Natural killer cell (primary cell): ENCODE measurements around the gene PTCH1. TPM values are rescaled to one million over a fixed set of nuclear protein-coding genes. Genes with fewer than 3 reads are reported as not detected.

Source experiments
- ATAC-seq, 3 donors: fragments of 150-1000 bp in 2 of 3; fragments of 200-7000 bp in 1 of 3; cut with Tn5 transposase; 1 replicate in 1 of 3; 2 replicates in 2 of 3; pipeline ENCODE4 v1.10.0; 2021; ENCODE audit warnings: mild to moderate bottlenecking in 2 of 3, moderate library complexity in 2 of 3
- DNase-seq, 2 donors: peaks; one replicate each; pipeline versions ENCODE4 v3.0.0 to v3.0.0-alpha.2; 2013 to 2021; ENCODE audit warnings: mixed read lengths in 1 of 2
- H3K27ac ChIP-seq: one replicate; pipeline ENCODE4 v1.5.1; 2013; ENCODE audit warnings: mild to moderate bottlenecking, low read length
- H3K27me3 ChIP-seq: one replicate; pipeline ENCODE4 v1.6.1; 2013; ENCODE audit warnings: low read length; ENCODE audit not compliant: control insufficient read depth, insufficient read depth
- H3K36me3 ChIP-seq: one replicate; pipeline ENCODE4 v1.6.1; 2013; ENCODE audit warnings: low read length; ENCODE audit not compliant: control insufficient read depth, insufficient read depth
- H3K4me1 ChIP-seq: one replicate; pipeline ENCODE4 v1.6.1; 2013; ENCODE audit warnings: low read length; ENCODE audit not compliant: control insufficient read depth, insufficient read depth
- H3K4me3 ChIP-seq: one replicate; pipeline ENCODE4 v1.5.1; 2013; ENCODE audit warnings: low read length
- H3K9me3 ChIP-seq: one replicate; pipeline ENCODE4 v1.6.1; 2013; ENCODE audit warnings: low read length; ENCODE audit not compliant: control insufficient read depth, insufficient read depth
- H3K27ac Mint-ChIP-seq, 2 donors: one replicate each; pipeline ENCODE4 v1.8.0; 2022; ENCODE audit warnings: mild to moderate bottlenecking in 2 of 2, mixed read lengths in 2 of 2, moderate library complexity in 1 of 2
- H3K27me3 Mint-ChIP-seq, 2 donors: one replicate each; pipeline ENCODE4 v1.8.0; 2022; ENCODE audit warnings: low read depth in 2 of 2, mixed read lengths in 2 of 2
- H3K36me3 Mint-ChIP-seq: one replicate; pipeline ENCODE4 v1.8.0; 2022; ENCODE audit warnings: mixed read lengths
- H3K4me1 Mint-ChIP-seq, 2 donors: one replicate each; pipeline ENCODE4 v1.8.0; 2022; ENCODE audit warnings: mixed read lengths in 2 of 2
- H3K4me3 Mint-ChIP-seq: one replicate; pipeline ENCODE4 v1.8.0; 2022; ENCODE audit warnings: mild to moderate bottlenecking, moderate library complexity, mixed read lengths
- H3K9me3 Mint-ChIP-seq, 2 donors: one replicate each; pipeline ENCODE4 v1.8.0; 2022; ENCODE audit warnings: mixed read lengths in 2 of 2
- WGBS: methylation state at CpG from one replicate; pipeline ENCODE4 v1.1.7; 2013; ENCODE audit warnings: missing lambda C conversion rate; ENCODE audit not compliant: insufficient coverage; 5-methylcytosine and 5-hydroxymethylcytosine counted together
- intact Hi-C: fragments of 100-400 bp; cut with micrococcal nuclease; formaldehyde crosslinking; loops from one replicate; pipeline ENCODE4 v1.14.2; 2022
- total RNA-seq, 4 donors: library from RNA; stranded (reverse); fragments of 120-200 nt in 1 of 4; gene quantifications; one replicate each; pipeline versions ENCODE4 v1.2.3 to v1.2.4, GENCODE V29; 2013 to 2022
- TF ChIP-seq, protein P1 (sequence below): fragments of 200-600 bp; IDR thresholded peaks from one replicate; pipeline ENCODE4 v1.8.0; 2022; ENCODE audit warnings: antibody characterized with exemption

PTCH1 gene
- total RNA-seq, 3 donors from 2014 or later (not counting 1 experiment from before 2014, with no cell fraction given), result 60.9 to 127 (median 82.1) TPM

DNA sequence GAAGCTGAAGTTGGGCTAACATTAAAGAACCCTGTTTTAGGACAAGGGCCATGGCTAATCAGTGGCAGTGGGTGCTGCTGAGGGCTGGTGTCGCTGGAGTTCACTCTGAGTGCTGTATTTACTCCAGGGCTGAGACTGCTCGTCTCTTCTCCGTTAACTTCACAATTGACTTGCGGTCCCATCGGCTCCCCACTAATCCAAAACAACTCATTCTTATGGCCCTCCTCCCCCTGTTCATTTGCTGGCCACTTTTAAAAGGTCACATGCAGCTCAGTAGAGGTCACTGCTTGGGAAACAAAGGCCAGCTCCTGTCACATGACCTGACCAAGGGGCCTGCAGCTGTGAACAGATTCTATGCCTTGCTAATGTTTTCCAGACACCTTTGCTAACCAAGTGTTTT is 38.4 kb downstream of the PTCH1 start:
- Mint-ChIP-seq H3K27ac (no peak overlapping the region), H3K36me3 (peaks cover 35% of the 10 kb centered on the region), H3K9me3 (no peaks in the 10 kb centered on the region), H3K4me1 (peaks cover 15 to 23% of the 10 kb centered on the region in 2 donors), H3K4me3 (no peak overlapping the region), H3K27me3 (peaks cover 8 to 14% of the 10 kb centered on the region in 2 donors)
- TF ChIP-seq, protein P1, sequence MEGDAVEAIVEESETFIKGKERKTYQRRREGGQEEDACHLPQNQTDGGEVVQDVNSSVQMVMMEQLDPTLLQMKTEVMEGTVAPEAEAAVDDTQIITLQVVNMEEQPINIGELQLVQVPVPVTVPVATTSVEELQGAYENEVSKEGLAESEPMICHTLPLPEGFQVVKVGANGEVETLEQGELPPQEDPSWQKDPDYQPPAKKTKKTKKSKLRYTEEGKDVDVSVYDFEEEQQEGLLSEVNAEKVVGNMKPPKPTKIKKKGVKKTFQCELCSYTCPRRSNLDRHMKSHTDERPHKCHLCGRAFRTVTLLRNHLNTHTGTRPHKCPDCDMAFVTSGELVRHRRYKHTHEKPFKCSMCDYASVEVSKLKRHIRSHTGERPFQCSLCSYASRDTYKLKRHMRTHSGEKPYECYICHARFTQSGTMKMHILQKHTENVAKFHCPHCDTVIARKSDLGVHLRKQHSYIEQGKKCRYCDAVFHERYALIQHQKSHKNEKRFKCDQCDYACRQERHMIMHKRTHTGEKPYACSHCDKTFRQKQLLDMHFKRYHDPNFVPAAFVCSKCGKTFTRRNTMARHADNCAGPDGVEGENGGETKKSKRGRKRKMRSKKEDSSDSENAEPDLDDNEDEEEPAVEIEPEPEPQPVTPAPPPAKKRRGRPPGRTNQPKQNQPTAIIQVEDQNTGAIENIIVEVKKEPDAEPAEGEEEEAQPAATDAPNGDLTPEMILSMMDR, result no peak
- intact Hi-C loops, result no loop called here
- peaks cover 4% of the 10 kb centered on the region for H3K4me1 ChIP-seq
- H3K27me3 ChIP-seq, result peaks cover 3% of the 10 kb centered on the region
- H3K36me3 ChIP-seq, result peaks cover 43% of the 10 kb centered on the region
- H3K4me3 ChIP-seq, result no peak overlapping the region
- no peak for DNase-seq
- H3K27ac ChIP-seq, result no peak overlapping the region
- 95% methylated on average over 5 of the region's 5 CpGs for WGBS
- no peak for ATAC-seq
- H3K9me3 ChIP-seq, result no peaks in the 10 kb centered on the region

DNA sequence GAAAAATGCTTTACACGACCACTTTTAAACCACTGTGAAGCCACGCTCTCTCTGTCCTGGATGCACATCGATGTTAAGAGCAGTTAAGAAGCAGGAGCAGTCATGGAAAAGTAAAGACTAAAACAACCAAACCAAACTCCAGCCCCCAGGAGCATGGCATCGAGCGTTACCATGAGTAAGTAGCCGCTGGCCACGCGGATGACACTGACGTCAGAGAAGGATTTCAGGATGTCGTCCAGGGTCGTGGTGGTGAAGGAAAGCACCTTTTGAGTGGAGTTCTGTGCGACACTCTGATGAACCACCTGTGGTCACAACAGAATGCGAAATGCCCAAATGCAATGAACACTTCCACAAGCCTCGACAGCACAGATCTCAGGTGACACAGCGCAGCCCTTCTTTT is 38.9 kb downstream of the PTCH1 start:
- Histone ChIP-seq H3K4me1 (peaks cover 4% of the 10 kb centered on the region), H3K27ac (no peak overlapping the region), H3K4me3 (no peak overlapping the region), H3K9me3 (no peaks in the 10 kb centered on the region), H3K27me3 (peaks cover 3% of the 10 kb centered on the region), H3K36me3 (peaks cover 44% of the 10 kb centered on the region)
- no peak overlapping the region for H3K27ac Mint-ChIP-seq
- peaks cover 8 to 14% of the 10 kb centered on the region in 2 donors for H3K27me3 Mint-ChIP-seq
- no peaks in the 10 kb centered on the region for H3K9me3 Mint-ChIP-seq
- no peak overlapping the region for H3K4me3 Mint-ChIP-seq
- H3K36me3 Mint-ChIP-seq, result peaks cover 37% of the 10 kb centered on the region
- DNase-seq (no peak), ATAC-seq (no peak)
- intact Hi-C loops, result no loop called here
- WGBS, result 95% methylated on average over 15 of the region's 15 CpGs
- TF ChIP-seq, protein P1, result no peak
- H3K4me1 Mint-ChIP-seq, result peaks cover 12 to 20% of the 10 kb centered on the region in 2 donors

DNA sequence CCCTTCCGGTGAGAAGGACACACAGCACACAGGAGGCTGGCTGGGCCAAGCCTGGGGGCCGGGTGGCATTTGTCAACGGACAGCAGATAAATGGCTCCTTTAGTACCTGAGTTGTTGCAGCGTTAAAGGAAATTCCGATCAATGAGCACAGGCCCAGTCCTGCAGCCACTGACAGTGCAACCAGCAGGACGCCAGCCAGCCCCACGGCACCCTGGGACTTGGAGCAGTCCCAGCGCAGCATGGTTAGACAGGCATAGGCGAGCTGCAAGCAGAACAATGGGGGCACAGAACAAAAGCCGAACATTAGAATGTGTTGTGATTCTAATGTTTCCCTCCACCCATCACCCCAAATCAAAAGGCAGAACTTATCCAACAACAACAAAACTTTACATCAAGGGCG is 39.3 kb downstream of the PTCH1 start:
- H3K9me3 Mint-ChIP-seq, result no peaks in the 10 kb centered on the region
- DNase-seq (no peak), ATAC-seq (no peak)
- peaks cover 12 to 21% of the 10 kb centered on the region in 2 donors for H3K4me1 Mint-ChIP-seq
- H3K4me3 Mint-ChIP-seq, result no peak overlapping the region
- Histone ChIP-seq H3K4me3 (no peak overlapping the region), H3K36me3 (peaks cover 44% of the 10 kb centered on the region), H3K27me3 (peaks cover 3% of the 10 kb centered on the region), H3K4me1 (peaks cover 4% of the 10 kb centered on the region), H3K27ac (no peak overlapping the region), H3K9me3 (no peaks in the 10 kb centered on the region)
- intact Hi-C loops, result no loop called here
- TF ChIP-seq, protein P1, result no peak
- WGBS, result 96% methylated on average over 11 of the region's 11 CpGs
- H3K27me3 Mint-ChIP-seq, result peaks cover 8 to 14% of the 10 kb centered on the region in 2 donors
- peaks cover 39% of the 10 kb centered on the region for H3K36me3 Mint-ChIP-seq
- H3K27ac Mint-ChIP-seq, result no peak overlapping the region

DNA sequence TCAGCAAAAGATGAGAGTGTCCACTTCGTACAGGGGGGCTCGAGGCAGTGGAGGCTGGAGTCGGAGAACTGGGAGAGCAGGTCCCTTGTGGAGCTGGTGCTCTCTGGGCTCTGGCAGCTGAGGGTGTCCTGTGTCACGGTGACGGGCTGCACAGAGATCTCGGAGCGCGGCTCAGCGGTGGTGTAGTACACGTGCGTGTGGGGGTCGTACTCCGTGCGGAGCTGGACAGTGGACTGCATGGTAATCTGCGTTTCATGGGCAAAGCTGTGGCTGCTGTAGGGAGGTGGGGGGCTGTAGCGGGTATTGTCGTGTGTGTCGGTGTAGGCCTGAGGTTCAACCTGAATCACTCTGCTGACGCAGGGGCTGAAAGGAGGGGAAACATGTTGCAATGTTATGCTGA is 48.0 kb downstream of the PTCH1 start:
- no peak overlapping the region for H3K27ac ChIP-seq
- Mint-ChIP-seq H3K27ac (no peak overlapping the region), H3K9me3 (no peaks in the 10 kb centered on the region), H3K36me3 (peaks cover 38% of the 10 kb centered on the region), H3K4me3 (no peak overlapping the region), H3K27me3 (peaks cover 0 to 2% of the 10 kb centered on the region in 2 donors), H3K4me1 (peaks cover 12 to 29% of the 10 kb centered on the region in 2 donors)
- 95% methylated on average over 19 of the region's 19 CpGs for WGBS
- H3K4me3 ChIP-seq, result no peak overlapping the region
- TF ChIP-seq, protein P1, result no peak
- DNase-seq (no peak), ATAC-seq (no peak)
- H3K27me3 ChIP-seq, result no peaks in the 10 kb centered on the region
- peaks cover 24% of the 10 kb centered on the region for H3K36me3 ChIP-seq
- H3K9me3 ChIP-seq, result no peaks in the 10 kb centered on the region
- intact Hi-C loops, result no loop called here
- H3K4me1 ChIP-seq, result peaks cover 2% of the 10 kb centered on the region
